Articular chondrocyte of knee joint (primary cell): Measurements from ENCODE around the gene DECR2. TPM values are rescaled to one million over a fixed set of nuclear protein-coding genes. Genes with fewer than 3 reads are reported as not detected.

Experiments used
- small RNA-seq: library from RNA; depleted of rRNA; stranded (forward); fragments of <200 nt; gene quantifications from one replicate; pipeline ENCODE3, GENCODE V24; 2012
- total RNA-seq: library from RNA; depleted of rRNA; stranded (reverse); fragments of >200 nt; gene quantifications from 2 replicates; pipeline ENCODE4 v1.2.3, GENCODE V29; 2012

DECR2 gene
- total RNA-seq: 10.2 and 10.5 TPM in 2 replicates

GRCh38 chr16:401468-402348 lies at the start of gene DECR2:
DECR2 (plus strand) TSS chr16:401885; CDS start chr16:401964, 79 bp downstream.

GRCh38 chr16:352547-353403 lies 48.9 kb upstream of the DECR2 start, which contains the start of gene AXIN1:
AXIN1 (minus strand) TSS chr16:352723; CDS start chr16:347025, 5,698 bp downstream.

GRCh38 chr16:370443-370842 lies 31.2 kb upstream of the DECR2 start, which contains the start of gene MRPL28:
MRPL28 (minus strand) TSS chr16:370538; CDS start chr16:370218, 320 bp downstream.

GRCh38 chr16:381789-382717 lies 19.6 kb upstream of the DECR2 start, which contains the start of gene PGAP6:
PGAP6 (minus strand) TSS chr16:381978; CDS start chr16:381821, 157 bp downstream.

GRCh38 chr16:397135-397661 lies 4.5 kb upstream of the DECR2 start, which contains the start of gene NME4:
NME4 (plus strand) TSS chr16:397199; CDS start chr16:397223, 24 bp downstream.

GRCh38 chr16:425082-425718 lies 23.5 kb downstream of the DECR2 start, which contains the start of gene RAB11FIP3:
RAB11FIP3 (plus strand) TSS chr16:425649; CDS start chr16:426007, 358 bp downstream.

Small RNA genes lying within 50 kb of the gene (small RNA-seq; reads per million reads assigned to genes)
- not detected for gene RF00019

Other genes starting within 250 kb of the DECR2 start
- not detected in 2 replicates for gene HBZ, start 249.2 kb upstream of the DECR2 start, total RNA-seq
- not detected in 2 replicates for gene HBM, start 235.9 kb upstream of the DECR2 start, total RNA-seq
- not detected in 2 replicates for gene HBA2, start 229.0 kb upstream of the DECR2 start, total RNA-seq
- not detected in 2 replicates for gene HBA1, start 225.2 kb upstream of the DECR2 start, total RNA-seq
- gene HBQ1, start 221.4 kb upstream of the DECR2 start, total RNA-seq: not detected in 2 replicates
- 42.7 and 47.3 TPM in 2 replicates for gene LUC7L, start 172.4 kb upstream of the DECR2 start, total RNA-seq
- gene FAM234A, start 167.1 kb upstream of the DECR2 start, total RNA-seq: 75.2 and 89.9 TPM in 2 replicates
- gene RGS11, start 125.9 kb upstream of the DECR2 start, total RNA-seq: 2.6 and 3.5 TPM in 2 replicates
- gene ARHGDIG, start 121.3 kb upstream of the DECR2 start, total RNA-seq: 0.22 TPM in 1 of 2 replicates, not detected in the other
- gene PDIA2, start 118.7 kb upstream of the DECR2 start, total RNA-seq: not detected in 2 replicates
- gene AXIN1, start 49.2 kb upstream of the DECR2 start, total RNA-seq: 14.2 and 15.1 TPM in 2 replicates
- gene MRPL28, start 31.3 kb upstream of the DECR2 start, total RNA-seq: 51.3 and 58.4 TPM in 2 replicates
- 32.4 and 33.2 TPM in 2 replicates for gene PGAP6, start 19.9 kb upstream of the DECR2 start, total RNA-seq
- gene NME4, start 4.7 kb upstream of the DECR2 start, total RNA-seq: 57.4 and 61.4 TPM in 2 replicates
- 21.3 and 24.6 TPM in 2 replicates for gene RAB11FIP3, start 23.8 kb downstream of the DECR2 start, total RNA-seq
- gene CAPN15, start 125.8 kb downstream of the DECR2 start, total RNA-seq: 24.6 and 26.3 TPM in 2 replicates
- gene PRR35, start 158.5 kb downstream of the DECR2 start, total RNA-seq: 0.11 TPM in 1 of 2 replicates, not detected in the other
- 0.43 and 0.65 TPM in 2 replicates for gene NHLRC4, start 165.1 kb downstream of the DECR2 start, total RNA-seq
- gene PIGQ, start 168.1 kb downstream of the DECR2 start, total RNA-seq: 17.6 and 22.3 TPM in 2 replicates
- 9.5 and 9.8 TPM in 2 replicates for gene RAB40C, start 188.2 kb downstream of the DECR2 start, total RNA-seq
- 0.11 and 0.13 TPM in 2 replicates for gene WFIKKN1, start 229.1 kb downstream of the DECR2 start, total RNA-seq
- 64.2 and 79.6 TPM in 2 replicates for gene METTL26, start 234.4 kb downstream of the DECR2 start, total RNA-seq
- 9.1 and 12.9 TPM in 2 replicates for gene MCRIP2, start 239.9 kb downstream of the DECR2 start, total RNA-seq
- 8.8 and 9.4 TPM in 2 replicates for gene WDR90, start 247.5 kb downstream of the DECR2 start, total RNA-seq